Transverse colon (tissue), 4 donors: ENCODE data around the gene PARS2. TPM values are rescaled to one million over a fixed set of nuclear protein-coding genes. Genes with fewer than 3 reads are reported as not detected.
A peak's percentile ranks its signal among the peaks of the same experiment; 100 is the strongest.

Experiments
- DNase-seq: peaks from one replicate; pipeline ENCODE4 v3.0.0-alpha.2; 2019
- H3K27ac ChIP-seq, 4 donors: fragments of 200-600 bp; sonication (generic); 2 replicates each; pipeline ENCODE4 v1.5.1; 2016 to 2018; ENCODE audit warnings: inconsistent platforms in 4 of 4
- H3K27me3 ChIP-seq: fragments of 200-600 bp; sonication (generic); 2 replicates; pipeline ENCODE4 v1.5.1; 2017; ENCODE audit warnings: inconsistent platforms
- H3K36me3 ChIP-seq, 4 donors: fragments of 200-600 bp; sonication (generic); 2 replicates each; pipeline ENCODE4 v1.5.1; 2017 to 2019; ENCODE audit warnings: inconsistent platforms in 4 of 4
- H3K4me1 ChIP-seq, 4 donors: fragments of 200-600 bp; sonication (generic); 2 replicates each; pipeline ENCODE4 v1.5.1; 2017 to 2020; ENCODE audit warnings: inconsistent platforms in 4 of 4
- H3K4me3 ChIP-seq, 4 donors: fragments of 200-600 bp; sonication (generic); 1 replicate in 1 of 4; 2 replicates in 3 of 4; pipeline versions ENCODE4 v1.5.1 to v1.6.1; 2017 to 2019; ENCODE audit warnings: inconsistent platforms in 4 of 4
- H3K9me3 ChIP-seq, 2 donors: fragments of 200-600 bp; sonication (generic); 2 replicates each; pipeline ENCODE4 v1.5.1; 2017 to 2019; ENCODE audit warnings: inconsistent platforms in 2 of 2
- CTCF ChIP-seq, 5 experiments: fragments of 200-600 bp in 3 of 5; fragments of 450-650 bp in 2 of 5; sonication (generic) in 3 of 5; IDR thresholded peaks; 1 replicate in 2 of 5; 2 replicates in 3 of 5; pipeline ENCODE4 v1.5.1; 2016 to 2017; ENCODE audit warnings: antibody characterized with exemption in 5 of 5, inconsistent platforms in 3 of 5, mild to moderate bottlenecking in 2 of 5, moderate library complexity in 1 of 5
- EP300 ChIP-seq: sonication (generic); formaldehyde crosslinking; IDR thresholded peaks from one replicate; pipeline ENCODE4 v1.6.1; 2017; ENCODE audit warnings: antibody characterized with exemption, low read depth
- POLR2A ChIP-seq: fragments of 450-650 bp; IDR thresholded peaks from one replicate; pipeline ENCODE4 v1.6.1; 2016; ENCODE audit warnings: antibody characterized with exemption, mild to moderate bottlenecking, moderate library complexity
- POLR2AphosphoS5 ChIP-seq, 3 donors: sonication (generic); formaldehyde crosslinking; IDR thresholded peaks; one replicate each; pipeline ENCODE4 v1.6.1; 2016; ENCODE audit warnings: antibody characterized with exemption in 3 of 3
- WGBS, 2 donors: methylation state at CpG; one replicate each; pipeline ENCODE4 v1.1.5; 2018; ENCODE audit warnings: low coverage in 1 of 2; 5-methylcytosine and 5-hydroxymethylcytosine counted together
- in situ Hi-C, 4 donors: fragments of 200-750 bp; cut with MboI; loops; one replicate each; pipeline versions ENCODE4 v1.15.0 to v1.15.1; 2017; ENCODE audit warnings: low sequenced_read_pairs in 3 of 4, low pct_ligation_motif_present in 1 of 4, low pct_unique_long_range_greater_than_20kb in 1 of 4
- intact Hi-C: fragments of 100-400 bp; cut with DNase I; formaldehyde crosslinking; loops from one replicate; pipeline ENCODE4 v1.15.1; 2023; ENCODE audit warnings: low total_unique reads
- total RNA-seq, 4 donors: library from RNA; depleted of rRNA; stranded (reverse); fragments of >200 nt; gene quantifications; one replicate each; pipeline ENCODE4 v1.1.0, GENCODE V29; 2016

Gene PARS2
- total RNA-seq, 4 donors from 2014 or later = 8.9 to 13.5 (median 9.1) TPM; not detected in 1

GRCh38 chr1:54724771-54725170, 39.6 kb downstream of the PARS2 start:
- WGBS, 2 donors = 100% methylated on average over 1 of the region's 1 CpG
- Histone ChIP-seq H3K36me3 (peaks cover 0 to 58% (median 23%) of the 10 kb centered on the region in 4 donors), H3K27ac (no peak overlapping the region), H3K9me3 (no peaks in the 10 kb centered on the region), H3K4me1 (peaks cover 0 to 3% (median 0%) of the 10 kb centered on the region in 4 donors), H3K27me3 (no peaks in the 10 kb centered on the region), H3K4me3 (no peak overlapping the region)
- in situ Hi-C loops (no loop called here), intact Hi-C loops (no loop called here)
- no peak for DNase-seq
- TF ChIP-seq POLR2A (no peak), EP300 (no peak), CTCF (IDR thresholded peaks at IDR 0.05) (no peak), POLR2AphosphoS5 (IDR thresholded peaks at IDR 0.05) (no peak)

- no peak for TF ChIP-seq CTCF (IDR thresholded peaks at IDR 0.05)
- no peak for TF ChIP-seq POLR2A
- TF ChIP-seq EP300 = no peak
- TF ChIP-seq POLR2AphosphoS5 (IDR thresholded peaks at IDR 0.05) = no peak
- Histone ChIP-seq H3K27ac (no peak overlapping the region), H3K4me1 (peaks cover 0 to 3% (median 0%) of the 10 kb centered on the region in 4 donors), H3K27me3 (no peaks in the 10 kb centered on the region), H3K4me3 (no peak overlapping the region), H3K9me3 (no peaks in the 10 kb centered on the region), H3K36me3 (peaks cover 0 to 59% (median 25%) of the 10 kb centered on the region in 4 donors)
- intact Hi-C loops = no loop called here
- DNase-seq = no peak
- in situ Hi-C loops = no loop called here
Measured at GRCh38 chr1:54723985-54724384, 40.3 kb downstream of the PARS2 start.

GRCh38 chr1:54721719-54722118, 42.6 kb downstream of the PARS2 start:
- no peak for TF ChIP-seq POLR2A
- no peak overlapping the region for H3K27ac ChIP-seq
- DNase-seq = no peak
- intact Hi-C loops = no loop called here
- in situ Hi-C loops = no loop called here
- no peak overlapping the region for H3K4me3 ChIP-seq
- H3K4me1 ChIP-seq = peaks cover 2 to 7% (median 3%) of the 10 kb centered on the region in 4 donors
- H3K27me3 ChIP-seq = no peaks in the 10 kb centered on the region
- H3K36me3 ChIP-seq = peaks cover 0 to 63% (median 31%) of the 10 kb centered on the region in 4 donors
- no peaks in the 10 kb centered on the region for H3K9me3 ChIP-seq

GRCh38 chr1:54716299-54717047, 47.9 kb downstream of the PARS2 start:
- Histone ChIP-seq H3K27me3 (no peaks in the 10 kb centered on the region), H3K4me3 (peak overlapping the region; percentile 70 to 95 (median 86)), H3K27ac (peak overlapping the region; percentile 78 to 89 (median 85)), H3K4me1 (peaks cover 7 to 21% (median 11%) of the 10 kb centered on the region in 4 donors), H3K36me3 (peaks cover 0 to 26% (median 12%) of the 10 kb centered on the region in 4 donors), H3K9me3 (no peaks in the 10 kb centered on the region)
- 31 to 38% methylated on average over 7 to 8 of the region's 8 CpGs for WGBS, 2 donors
- intact Hi-C loops (loop anchor here (5.0 kb wide), 1 partner anchor 1216 kb away; no protein-coding TSS in a partner anchor), in situ Hi-C loops (no loop called here)
- no peak for DNase-seq
- TF ChIP-seq POLR2A = no peak
- no peak for TF ChIP-seq CTCF (IDR thresholded peaks at IDR 0.05)
- TF ChIP-seq POLR2AphosphoS5 (IDR thresholded peaks at IDR 0.05) = no peak
- TF ChIP-seq EP300 = no peak
